Liver (tissue), 9 donors: ENCODE results near the gene RBMS3. TPM values are rescaled to one million over a fixed set of nuclear protein-coding genes. Genes with fewer than 3 reads are reported as not detected.

Experiments
- DNase-seq: peaks from one replicate; pipeline ENCODE4 v3.0.0-alpha.2; 2017; ENCODE audit warnings: low spot score
- H3K27ac ChIP-seq, 2 donors: one replicate each; pipeline ENCODE4 v1.7.0; 2013; ENCODE audit warnings: inconsistent platforms in 2 of 2, low read length in 2 of 2, control low read depth in 1 of 2, low read depth in 1 of 2, mild to moderate bottlenecking in 1 of 2
- H3K27me3 ChIP-seq, 4 donors: one replicate each; pipeline versions ENCODE4 v1.6.1 to v1.7.0; 2013; ENCODE audit warnings: low read length in 3 of 4, inconsistent platforms in 1 of 4, mild to moderate bottlenecking in 1 of 4, moderate library complexity in 1 of 4; ENCODE audit not compliant: control insufficient read depth in 4 of 4, insufficient read depth in 4 of 4
- H3K36me3 ChIP-seq, 4 donors: one replicate each; pipeline versions ENCODE4 v1.6.1 to v1.7.0; 2013; ENCODE audit warnings: low read length in 3 of 4, mild to moderate bottlenecking in 3 of 4, low read depth in 1 of 4, moderate library complexity in 1 of 4; ENCODE audit not compliant: control insufficient read depth in 4 of 4, insufficient read depth in 3 of 4
- H3K4me1 ChIP-seq, 4 donors: one replicate each; pipeline versions ENCODE4 v1.6.1 to v1.7.0; 2013; ENCODE audit warnings: low read length in 3 of 4, mild to moderate bottlenecking in 3 of 4, moderate library complexity in 1 of 4; ENCODE audit not compliant: control insufficient read depth in 4 of 4, insufficient read depth in 4 of 4
- H3K4me3 ChIP-seq, 3 donors: one replicate each; pipeline versions ENCODE4 v1.6.1 to v1.7.0; 2013; ENCODE audit warnings: low read length in 3 of 3, control low read depth in 1 of 3, low read depth in 1 of 3, mild to moderate bottlenecking in 1 of 3
- H3K9ac ChIP-seq, 2 donors: one replicate each; pipeline ENCODE4 v1.7.0; 2013; ENCODE audit warnings: low read length in 2 of 2, mild to moderate bottlenecking in 2 of 2, moderate library complexity in 2 of 2, control low read depth in 1 of 2, low read depth in 1 of 2
- H3K9me3 ChIP-seq, 4 donors: one replicate each; pipeline versions ENCODE4 v1.6.1 to v1.7.0; 2013; ENCODE audit warnings: low read length in 3 of 4; ENCODE audit not compliant: control insufficient read depth in 4 of 4
- ATF3 ChIP-seq: IDR thresholded peaks from 2 replicates; pipeline ENCODE4 v1.6.1; 2016; ENCODE audit warnings: antibody characterized with exemption
- FOXA1 ChIP-seq: IDR thresholded peaks from 2 replicates; pipeline ENCODE4 v1.6.1; 2016; ENCODE audit warnings: antibody characterized with exemption
- FOXA2 ChIP-seq: IDR thresholded peaks from 2 replicates; pipeline ENCODE4 v1.6.1; 2016; ENCODE audit warnings: antibody characterized with exemption
- HNF4A ChIP-seq, 2 donors: conservative IDR thresholded peaks; 2 replicates each; pipeline ENCODE4 v1.6.1; 2016; ENCODE audit warnings: antibody characterized with exemption in 2 of 2, mild to moderate bottlenecking in 2 of 2
- HNF4G ChIP-seq: IDR thresholded peaks from 2 replicates; pipeline ENCODE4 v1.6.1; 2016; ENCODE audit warnings: antibody characterized with exemption
- JUND ChIP-seq, 2 donors: IDR thresholded peaks; 2 replicates each; pipeline ENCODE4 v1.6.1; 2016; ENCODE audit warnings: antibody characterized with exemption in 2 of 2
- RAD21 ChIP-seq, 2 donors: IDR thresholded peaks; 2 replicates each; pipeline ENCODE4 v1.6.1; 2016; ENCODE audit warnings: antibody characterized with exemption in 2 of 2, mild to moderate bottlenecking in 2 of 2
- REST ChIP-seq: IDR thresholded peaks from 2 replicates; pipeline ENCODE4 v1.6.1; 2016; ENCODE audit warnings: antibody characterized with exemption, mild to moderate bottlenecking
- RXRA ChIP-seq, 2 donors: IDR thresholded peaks; 2 replicates each; pipeline ENCODE4 v1.6.1; 2017 to 2018; ENCODE audit warnings: antibody characterized with exemption in 2 of 2, mild to moderate bottlenecking in 1 of 2
- SP1 ChIP-seq: IDR thresholded peaks from 2 replicates; pipeline ENCODE4 v1.6.1; 2018; ENCODE audit warnings: antibody characterized with exemption, mild to moderate bottlenecking
- TAF1 ChIP-seq: conservative IDR thresholded peaks from 2 replicates; pipeline ENCODE4 v1.6.1; 2016; ENCODE audit warnings: antibody characterized with exemption, mild to moderate bottlenecking
- ZBTB33 ChIP-seq: IDR thresholded peaks from 2 replicates; pipeline ENCODE4 v1.6.1; 2016; ENCODE audit warnings: antibody characterized with exemption
- WGBS: extraction: QIAGEN DNeasy Blood & Tissue Kit; methylation state at CpG from one replicate; pipeline ENCODE4 v1.1.7; 2013; 5-methylcytosine and 5-hydroxymethylcytosine counted together
- polyA plus RNA-seq, 2 donors: library from polyadenylated mRNA; stranded (reverse) in 1 of 2; unstranded in 1 of 2; fragments of 200-250 nt in 1 of 2; fragments of >200 nt in 1 of 2; fragmentation: Nextera tagmentation in 1 of 2; extraction: Ambion mirVana in 1 of 2; gene quantifications; one replicate each; pipeline versions ENCODE4 v1.2.1 to v1.2.3, GENCODE V29; 2013 to 2015
- total RNA-seq, 2 donors: library from RNA; depleted of rRNA; stranded (reverse); fragments of >200 nt; gene quantifications; one replicate each; pipeline ENCODE4 v1.2.3, GENCODE V29; 2014
- donor health status: healthy.
- donor health status: healthy.
- donor health status: healthy.
- donor health status: healthy.
- donor health status: healthy.

Gene RBMS3
- total and polyA plus RNA-seq, 4 donors: 1.2 to 14.9 (median 9.3) TPM

- Histone ChIP-seq H3K4me1 (no peaks in the 10 kb centered on the region), H3K27me3 (no peaks in the 10 kb centered on the region), H3K27ac (no peak overlapping the region), H3K9me3 (no peaks in the 10 kb centered on the region), H3K4me3 (no peak overlapping the region), H3K36me3 (no peaks in the 10 kb centered on the region), H3K9ac (no peak overlapping the region)
- TF ChIP-seq HNF4G (no peak), JUND (IDR thresholded peaks at IDR 0.05) (no peak), SP1 (no peak), RAD21 (IDR thresholded peaks at IDR 0.05) (no peak), HNF4A (conservative IDR thresholded peaks at IDR 0.05) (no peak), ZBTB33 (no peak), FOXA1 (no peak), TAF1 (no peak)
- no peak for DNase-seq
Observed at GRCh38 chr3:29937185-29937584, 656.3 kb downstream of the RBMS3 start.

- TF ChIP-seq ZBTB33 (no peak), ATF3 (no peak), HNF4G (no peak), REST (no peak), FOXA2 (no peak), RXRA (IDR thresholded peaks at IDR 0.05) (no peak), JUND (IDR thresholded peaks at IDR 0.05) (no peak)
- H3K9ac ChIP-seq: no peak overlapping the region
- WGBS: 61% methylated on average over 1 of the region's 1 CpG
- H3K9me3 ChIP-seq: no peaks in the 10 kb centered on the region
- H3K27me3 ChIP-seq: no peaks in the 10 kb centered on the region
- H3K27ac ChIP-seq: no peak overlapping the region
- H3K4me1 ChIP-seq: no peaks in the 10 kb centered on the region
- no peak overlapping the region for H3K4me3 ChIP-seq
- no peaks in the 10 kb centered on the region for H3K36me3 ChIP-seq
- no peak for DNase-seq
Observed at GRCh38 chr3:29940759-29941323, 660.0 kb downstream of the RBMS3 start.
